NCI-H2196 (cell line): Measurements from ENCODE around the gene ZFP90.
"Not testable (repeated sequence)": the region's sequence is repeated elsewhere in the genome, so short reads cannot be mapped to it uniquely, and the experiment has no call there.

Source experiments
- DNase-seq: peaks from one replicate; lab custom pipeline; 2025; ENCODE audit not compliant: unreplicated experiment; lab: John Stamatoyannopoulos, UW

Gene ZFP90

GRCh38 chr16:68538880-68539701 lies at the start of gene ZFP90:
TSS of gene ZFP90 (plus strand) at chr16:68539291. CDS start at chr16:68539793, 502 bp downstream.
- peak; percentile 81 for DNase-seq

- DNase-seq: no peak
Measured at GRCh38 chr16:68490358-68490757, 48.7 kb upstream of the ZFP90 start.

- DNase-seq: peak; percentile 65
Measured at GRCh38 chr16:68490829-68491575, 48.1 kb upstream of the ZFP90 start.

- DNase-seq: no peak
Measured at GRCh38 chr16:68491576-68491950, 47.5 kb upstream of the ZFP90 start.

- DNase-seq: no peak
Measured at GRCh38 chr16:68492151-68492542, 46.9 kb upstream of the ZFP90 start.

DNA sequence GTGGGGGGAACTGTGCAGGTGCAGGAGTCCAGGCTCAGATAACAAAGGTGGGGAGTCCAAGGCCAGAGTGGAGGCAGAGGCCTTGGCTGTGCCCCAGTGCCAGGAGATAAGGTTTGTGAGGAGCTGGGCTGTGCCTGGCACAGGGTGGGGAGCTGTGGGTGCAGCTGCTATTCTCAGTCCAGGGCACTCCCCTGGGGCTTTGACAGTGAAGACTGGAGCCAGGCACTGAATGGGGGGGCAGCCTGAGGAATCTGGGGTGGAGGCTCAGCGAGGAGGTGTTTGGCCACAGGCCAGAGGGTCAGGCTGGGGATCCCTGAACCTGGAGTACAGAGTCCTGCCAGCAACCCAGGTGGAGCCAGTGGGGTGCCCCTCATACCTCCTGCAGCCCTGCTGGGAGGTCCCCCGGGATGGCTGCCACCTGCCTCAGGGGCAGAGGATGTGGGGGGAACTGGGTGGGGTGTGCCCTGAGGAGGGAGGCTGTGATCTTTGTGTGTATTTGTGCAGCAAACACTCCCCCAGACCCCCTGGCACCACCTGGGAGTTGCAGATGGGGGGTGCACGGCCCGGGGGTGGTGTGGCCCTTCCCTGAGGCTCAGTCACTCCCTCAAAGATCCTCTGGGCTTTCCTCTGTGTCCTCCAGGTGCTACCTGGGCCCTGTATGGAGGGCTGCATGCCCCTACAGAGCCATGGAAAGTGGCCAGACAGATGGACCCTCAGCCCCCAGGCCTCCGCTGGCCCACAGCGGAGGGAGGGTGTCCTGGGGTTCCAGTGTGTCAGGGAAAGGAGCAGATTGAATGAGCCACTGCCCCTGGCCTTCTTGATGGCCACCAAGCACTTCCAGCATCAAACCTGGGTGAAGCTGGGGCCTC lies 46.3 kb upstream of the ZFP90 start:
- no peak for DNase-seq

GRCh38 chr16:68493412-68494070 lies 45.5 kb upstream of the ZFP90 start:
- DNase-seq: no peak

DNA sequence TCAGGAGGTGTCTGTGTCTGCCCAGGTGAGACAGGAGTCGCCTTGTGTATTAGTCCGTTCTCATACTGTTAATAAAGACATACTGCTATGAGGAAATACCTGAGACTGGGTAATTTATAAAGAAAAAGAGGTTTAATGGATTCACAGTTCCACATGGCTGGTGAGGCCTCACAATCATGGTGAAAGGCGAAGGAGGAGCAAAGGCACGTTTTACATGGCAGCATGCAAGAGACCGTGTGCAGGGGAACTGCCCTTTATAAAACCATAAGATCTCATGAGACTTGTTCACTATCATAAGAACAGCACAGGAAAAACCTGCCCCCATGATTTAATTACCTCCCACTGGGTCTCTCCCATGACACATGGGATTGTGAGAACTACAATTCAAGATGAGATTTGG lies 44.8 kb upstream of the ZFP90 start:
- not testable (repeated sequence) for DNase-seq

DNA sequence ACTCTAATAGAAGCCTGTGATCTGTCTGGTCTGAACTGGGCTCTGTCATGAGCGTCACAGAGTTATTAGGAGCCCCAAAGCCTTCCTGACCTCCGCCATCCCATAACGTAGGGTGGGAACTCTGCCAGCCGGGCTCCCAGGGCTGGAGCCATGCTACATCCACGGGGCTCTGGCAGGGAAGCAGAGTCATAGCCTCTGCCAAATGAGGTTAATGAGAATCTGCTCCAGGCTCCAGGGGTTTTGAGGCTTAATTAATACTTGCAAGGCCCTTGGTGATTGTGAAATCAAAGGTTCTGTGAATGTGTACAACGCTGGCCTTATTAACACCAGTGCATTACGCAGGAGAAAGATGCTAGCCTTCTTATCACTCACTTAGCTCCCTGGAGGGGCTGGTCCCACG lies 42.4 kb upstream of the ZFP90 start:
- DNase-seq: no peak

- DNase-seq: no peak
Measured at GRCh38 chr16:68499006-68499405, 40.1 kb upstream of the ZFP90 start.

- DNase-seq: no peak
Measured at GRCh38 chr16:68503334-68503733, 35.8 kb upstream of the ZFP90 start.

- no peak for DNase-seq
Measured at GRCh38 chr16:68504066-68504465, 35.0 kb upstream of the ZFP90 start.

DNA sequence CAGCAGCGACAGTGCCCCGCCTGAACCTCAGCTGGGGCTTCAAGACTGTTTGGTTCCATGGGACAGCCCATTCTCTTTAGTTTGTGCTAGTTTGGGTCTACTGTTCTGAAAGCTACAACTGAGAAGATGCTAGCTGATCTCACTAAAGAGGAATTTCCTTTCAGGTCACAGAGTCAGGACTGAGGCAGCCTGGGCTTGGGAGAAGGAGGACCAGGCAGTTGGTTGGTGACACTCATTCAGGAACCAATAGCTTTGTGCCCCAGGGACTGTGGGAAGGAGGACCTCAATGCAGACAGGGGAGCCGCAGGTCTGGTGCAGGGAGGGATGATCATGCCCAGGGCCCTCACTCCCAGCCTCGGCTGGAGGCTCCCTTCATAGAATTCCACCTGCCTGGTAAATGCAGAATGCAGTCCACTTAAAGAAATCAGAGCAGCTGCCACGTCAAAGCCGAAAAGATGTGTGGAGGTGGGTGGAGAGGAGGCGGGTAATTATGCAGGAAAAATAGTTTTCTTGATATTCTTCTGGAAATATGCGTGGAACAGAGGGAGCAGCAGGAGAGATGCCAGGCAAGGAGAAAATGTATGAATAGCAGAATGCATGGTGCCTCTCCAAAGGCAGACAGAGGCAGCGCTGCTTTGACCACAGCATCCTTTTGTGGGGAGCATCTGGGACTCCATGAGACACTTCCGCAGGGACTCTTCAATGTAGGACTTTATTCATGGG lies 32.6 kb upstream of the ZFP90 start:
- no peak for DNase-seq

DNA sequence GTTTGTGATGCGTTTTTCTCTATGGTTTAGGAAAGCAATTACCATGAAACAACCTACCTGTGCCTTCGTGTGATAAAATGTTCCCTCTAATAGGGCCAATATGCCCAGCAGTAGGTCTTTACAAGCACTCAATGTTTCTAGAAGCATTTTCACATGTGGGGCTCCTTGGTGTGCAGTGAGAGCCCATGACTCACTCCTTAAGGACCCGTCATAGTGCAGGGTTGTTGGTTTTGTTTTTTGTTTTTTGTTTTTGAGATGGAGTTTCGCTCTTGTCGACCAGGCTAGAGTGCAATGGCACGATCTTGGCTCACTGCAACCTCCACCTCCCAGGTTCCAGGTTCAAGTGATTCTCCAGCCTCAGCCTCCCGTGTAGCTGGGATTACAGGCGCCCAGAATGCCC lies 31.1 kb upstream of the ZFP90 start:
- no peak for DNase-seq

- no peak for DNase-seq
Measured at GRCh38 chr16:68508641-68509240, 30.4 kb upstream of the ZFP90 start.

GRCh38 chr16:68509381-68509780 lies 29.7 kb upstream of the ZFP90 start:
- DNase-seq: no peak

DNA sequence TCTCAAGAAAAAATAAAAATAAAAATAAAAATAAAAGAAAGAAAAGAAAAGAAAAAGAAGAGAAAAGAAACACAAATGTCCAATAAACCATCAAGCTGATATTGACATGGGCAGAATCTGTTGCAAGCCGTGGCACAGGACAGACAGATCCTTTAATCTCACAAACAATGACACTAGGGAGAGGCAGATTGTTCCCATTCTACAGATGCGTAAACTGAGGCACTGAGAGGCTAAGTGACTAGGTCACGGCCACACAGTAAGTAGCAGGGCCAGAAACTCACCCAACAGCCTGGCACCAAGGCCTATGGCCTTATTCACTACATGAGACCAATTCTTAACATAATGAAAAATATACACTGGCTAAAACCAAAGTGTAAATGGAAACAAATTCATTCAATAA lies 28.3 kb upstream of the ZFP90 start:
- no peak for DNase-seq

DNA sequence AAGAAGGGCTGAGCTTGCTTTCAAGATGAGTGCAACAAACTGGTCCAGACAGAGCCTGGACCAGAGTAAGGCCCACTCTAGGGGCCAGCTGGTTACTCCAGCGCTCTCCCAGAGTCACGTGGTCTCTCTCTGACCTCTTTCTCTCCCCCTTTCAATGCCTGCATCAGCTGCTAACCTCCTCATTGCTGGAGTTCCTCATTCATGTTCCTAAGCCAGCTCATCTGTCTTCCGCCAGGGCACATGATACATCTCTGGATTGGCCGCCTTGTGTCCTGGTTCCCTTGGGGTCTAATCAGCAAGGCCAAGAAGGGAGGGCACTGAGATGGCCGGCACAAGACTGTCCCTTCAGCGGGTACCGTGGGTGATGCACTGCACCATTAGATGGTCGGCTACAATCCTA lies 26.9 kb upstream of the ZFP90 start:
- DNase-seq: no peak

GRCh38 chr16:68512742-68513141 lies 26.3 kb upstream of the ZFP90 start:
- DNase-seq: no peak

DNA sequence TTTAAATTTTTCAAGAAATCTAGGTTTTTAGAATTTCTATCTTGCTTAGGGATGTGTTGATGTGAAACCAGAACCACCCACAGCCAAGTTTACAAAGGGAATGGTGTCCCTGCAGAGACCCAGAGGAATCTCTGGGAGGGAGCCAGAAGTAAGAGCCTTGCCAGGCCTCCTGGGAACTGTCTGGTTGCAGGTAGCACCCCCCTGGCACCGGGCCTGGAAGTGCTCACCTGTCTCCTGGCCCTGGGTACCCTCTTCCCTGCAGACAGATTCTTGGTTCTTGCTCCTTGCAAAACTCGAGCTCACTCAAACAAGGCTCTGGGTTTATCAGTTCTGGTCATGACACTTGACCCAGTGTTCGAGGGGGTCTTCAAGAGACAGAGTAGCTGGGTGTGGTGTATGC lies 24.6 kb upstream of the ZFP90 start:
- no peak for DNase-seq
